DMS79 (cell line): ENCODE data around the gene TRPV6.
A peak's percentile ranks its signal among the peaks of the same experiment; 100 is the strongest.

Experiments used
- DNase-seq: peaks from one replicate; lab custom pipeline; 2025; lab: John Stamatoyannopoulos, UW

TRPV6 gene

GRCh38 chr7:142868986-142869415, 16.5 kb downstream of the TRPV6 start:
- DNase-seq: no peak

- no peak for DNase-seq
Observed at GRCh38 chr7:142868188-142868985, 17.2 kb downstream of the TRPV6 start.

DNA sequence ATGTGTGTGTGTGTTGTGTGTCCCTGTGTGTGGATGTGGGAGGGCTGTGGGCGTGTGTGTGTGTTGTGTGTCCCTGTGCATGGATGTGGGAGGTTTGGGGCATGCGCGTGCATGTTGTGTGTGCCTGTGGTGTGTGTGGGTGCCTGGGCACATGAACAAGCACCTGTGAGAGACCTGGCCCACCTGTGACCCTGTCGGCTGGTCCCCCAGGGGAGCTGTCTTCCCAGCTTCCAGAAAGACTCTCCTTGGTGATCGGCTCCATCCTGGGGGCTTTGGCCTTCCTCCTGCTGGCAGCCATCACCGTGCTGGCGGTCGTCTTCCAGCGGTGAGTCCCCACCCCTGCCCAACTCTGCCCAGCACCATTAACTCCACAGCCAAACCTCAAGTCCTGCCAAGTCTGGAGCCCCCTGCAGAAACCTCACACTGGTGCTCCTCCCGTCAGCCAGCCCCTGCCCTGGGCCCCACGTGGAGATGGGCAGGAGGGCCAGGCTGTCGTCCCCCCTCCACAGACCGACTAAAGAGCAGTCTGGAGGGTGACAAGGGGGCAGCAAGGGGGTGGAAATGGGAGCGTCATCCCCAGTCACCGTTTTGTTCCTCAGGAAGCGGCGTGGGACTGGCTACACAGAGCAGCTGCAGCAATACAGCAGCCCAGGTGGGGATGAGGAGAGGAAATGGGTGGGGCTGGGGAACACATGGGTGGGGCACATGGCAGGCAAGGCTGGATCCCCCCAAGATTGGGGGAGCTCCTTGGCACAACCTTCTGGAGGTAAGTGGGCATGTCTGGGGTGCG, 18.0 kb downstream of the TRPV6 start:
- no peak for DNase-seq

GRCh38 chr7:142867097-142867378, 18.5 kb downstream of the TRPV6 start:
- DNase-seq: no peak

DNA sequence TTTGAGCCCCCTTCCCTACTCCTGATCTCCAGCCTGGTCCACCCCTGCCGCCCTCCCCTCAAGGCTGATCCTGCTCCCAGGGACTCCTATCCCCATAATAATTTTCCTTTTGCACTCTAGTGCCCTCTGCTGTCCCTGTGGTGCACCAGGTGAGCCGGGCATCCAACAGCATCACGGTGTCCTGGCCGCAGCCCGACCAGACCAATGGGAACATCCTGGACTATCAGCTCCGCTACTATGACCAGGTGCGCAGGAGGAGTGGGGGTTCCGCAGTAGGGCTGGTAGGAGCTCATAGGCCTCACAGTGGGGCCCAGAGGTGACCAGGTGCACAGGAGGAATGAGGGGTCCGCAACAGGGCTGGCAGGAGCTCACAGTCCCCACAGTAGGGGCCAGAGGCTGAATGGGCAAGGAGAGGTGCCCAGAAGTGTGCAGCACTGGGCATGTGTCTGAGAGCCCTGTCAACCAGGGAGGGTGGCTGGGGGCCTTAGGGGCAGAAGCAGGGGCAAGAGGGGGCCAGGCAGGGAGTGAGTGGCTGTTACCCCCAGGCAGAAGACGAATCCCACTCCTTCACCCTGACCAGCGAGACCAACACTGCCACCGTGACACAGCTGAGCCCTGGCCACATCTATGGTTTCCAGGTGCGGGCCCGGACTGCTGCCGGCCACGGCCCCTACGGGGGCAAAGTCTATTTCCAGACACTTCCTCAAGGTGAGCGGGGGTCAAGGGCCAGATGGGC, 19.0 kb downstream of the TRPV6 start:
- no peak for DNase-seq

GRCh38 chr7:142865766-142866165, 19.8 kb downstream of the TRPV6 start:
- DNase-seq: no peak

GRCh38 chr7:142864980-142865747, 20.4 kb downstream of the TRPV6 start:
- DNase-seq: no peak

GRCh38 chr7:142863891-142864685, 21.5 kb downstream of the TRPV6 start:
- no peak for DNase-seq

DNA sequence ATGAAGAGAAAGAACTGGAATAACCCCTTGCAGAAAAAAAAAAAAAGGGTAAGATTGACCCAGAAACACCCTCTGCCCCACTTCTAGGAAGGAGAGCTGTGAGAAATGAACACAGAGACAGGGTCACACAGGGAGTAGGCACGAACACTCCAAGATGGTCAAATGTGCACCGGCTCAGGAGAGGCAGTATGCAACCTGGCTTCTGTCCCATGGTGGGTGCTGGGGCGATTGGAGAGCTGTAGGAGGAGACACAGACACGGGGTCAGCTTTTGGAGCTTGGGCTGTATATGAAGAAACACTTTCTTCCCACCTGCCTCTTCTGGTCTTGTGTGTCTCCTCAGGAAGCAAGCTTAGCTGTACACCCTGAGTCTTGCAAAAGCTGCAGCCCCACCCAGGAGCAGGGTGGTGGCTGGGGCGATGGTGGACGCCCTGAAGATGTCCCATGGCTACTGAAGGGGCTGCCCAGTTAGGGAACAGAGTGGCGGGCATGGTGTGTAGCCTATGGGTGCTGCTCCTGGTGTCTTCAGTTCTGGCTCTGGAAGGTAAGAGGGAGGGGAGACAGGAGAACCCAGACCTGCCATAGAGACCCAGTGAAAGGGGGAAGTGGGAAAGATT, 22.7 kb downstream of the TRPV6 start:
- no peak for DNase-seq

- DNase-seq: no peak
Observed at GRCh38 chr7:142862351-142862750, 23.2 kb downstream of the TRPV6 start.

DNA sequence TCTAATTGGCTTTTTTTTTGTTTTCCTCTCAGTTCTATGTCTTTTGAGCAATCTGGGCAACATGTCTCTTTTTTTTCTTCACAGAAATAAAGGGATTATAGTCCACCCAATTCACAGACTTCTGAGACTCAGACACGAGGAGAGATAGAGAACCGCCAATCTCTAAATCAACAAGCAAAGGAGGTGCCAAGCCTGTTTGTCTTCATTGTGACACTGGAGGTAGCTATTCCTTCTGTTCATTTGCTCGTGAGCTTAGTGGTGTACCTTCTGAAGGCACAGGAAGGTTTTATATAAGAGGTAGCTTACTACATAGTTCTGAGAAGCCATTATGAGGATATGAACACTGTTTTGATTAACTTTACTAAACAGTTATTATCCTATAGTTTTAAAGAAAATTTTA, 24.6 kb downstream of the TRPV6 start:
- no peak for DNase-seq

DNA sequence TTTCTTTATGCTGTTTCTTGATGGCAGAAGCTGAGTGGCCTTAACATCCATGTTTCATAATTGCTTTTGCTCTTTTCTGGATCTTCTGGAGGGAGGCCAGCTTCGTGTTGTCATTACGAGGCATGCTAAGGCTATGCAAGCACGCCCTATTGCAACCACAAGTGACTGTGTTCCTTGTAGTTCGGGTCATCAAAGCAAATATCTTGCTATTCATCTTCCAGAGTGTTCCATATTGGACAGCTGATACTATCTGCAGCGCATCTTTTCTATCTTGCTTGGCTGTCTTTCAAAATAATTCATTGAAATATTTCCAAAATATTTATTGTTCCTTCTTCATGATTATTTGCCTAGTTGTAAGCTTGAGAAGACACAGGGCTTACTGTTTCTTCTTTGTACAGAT, 25.7 kb downstream of the TRPV6 start:
- DNase-seq: peak; percentile 77

DNA sequence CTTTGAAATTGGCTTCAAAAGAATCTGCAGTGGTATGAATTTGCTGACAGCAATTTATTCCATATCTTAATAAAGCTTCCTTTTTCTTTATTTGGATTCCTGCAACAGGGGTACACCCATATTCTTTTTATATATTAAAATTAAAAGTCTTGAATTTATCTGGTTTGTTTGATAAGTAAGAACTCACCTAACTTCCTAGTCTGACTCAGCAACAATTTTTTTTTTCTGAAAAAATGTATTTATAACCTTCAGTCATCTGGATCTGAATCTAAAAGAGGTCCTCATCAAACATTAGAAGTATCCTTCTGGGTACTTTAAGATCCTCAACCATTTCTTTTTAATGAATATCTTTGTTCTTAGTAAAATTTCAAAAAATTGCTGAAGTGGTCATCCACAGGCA, 26.1 kb downstream of the TRPV6 start:
- DNase-seq: no peak

- no peak for DNase-seq
Observed at GRCh38 chr7:142857625-142858024, 27.9 kb downstream of the TRPV6 start.

DNA sequence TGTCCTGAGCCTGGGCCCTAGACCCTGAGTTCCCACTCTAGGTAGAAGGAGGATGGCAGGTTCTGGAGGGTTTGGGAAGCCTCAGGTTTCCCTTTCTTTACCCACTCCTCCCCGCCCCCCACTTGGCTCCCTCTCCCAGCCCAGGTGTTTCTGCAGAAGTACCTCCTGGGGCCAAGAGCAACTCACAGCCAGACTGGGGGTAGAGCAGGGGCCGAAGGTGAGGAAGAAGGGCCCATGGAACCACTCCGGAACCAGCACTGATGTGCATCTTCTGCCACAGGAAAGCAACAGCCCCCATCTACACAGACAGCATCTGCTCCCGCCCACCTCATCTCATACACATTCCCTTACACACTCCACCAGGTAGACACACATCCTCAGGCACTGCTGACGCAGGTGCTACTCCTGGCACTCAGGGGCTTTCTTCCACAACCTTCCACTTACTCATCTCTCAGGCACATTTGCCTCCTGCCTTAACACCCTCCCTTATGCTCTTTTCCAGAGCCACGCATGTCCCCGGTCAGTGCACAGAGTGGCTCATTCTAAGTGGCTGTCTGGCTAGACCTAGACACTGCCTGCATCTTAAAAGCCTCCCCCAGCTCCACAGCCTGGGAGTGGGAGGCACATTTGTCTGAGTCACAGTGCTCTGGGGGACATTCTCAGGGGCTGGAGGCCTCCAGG, 28.8 kb downstream of the TRPV6 start:
- no peak for DNase-seq

- no peak for DNase-seq
Observed at GRCh38 chr7:142855756-142856564, 29.6 kb downstream of the TRPV6 start.

DNA sequence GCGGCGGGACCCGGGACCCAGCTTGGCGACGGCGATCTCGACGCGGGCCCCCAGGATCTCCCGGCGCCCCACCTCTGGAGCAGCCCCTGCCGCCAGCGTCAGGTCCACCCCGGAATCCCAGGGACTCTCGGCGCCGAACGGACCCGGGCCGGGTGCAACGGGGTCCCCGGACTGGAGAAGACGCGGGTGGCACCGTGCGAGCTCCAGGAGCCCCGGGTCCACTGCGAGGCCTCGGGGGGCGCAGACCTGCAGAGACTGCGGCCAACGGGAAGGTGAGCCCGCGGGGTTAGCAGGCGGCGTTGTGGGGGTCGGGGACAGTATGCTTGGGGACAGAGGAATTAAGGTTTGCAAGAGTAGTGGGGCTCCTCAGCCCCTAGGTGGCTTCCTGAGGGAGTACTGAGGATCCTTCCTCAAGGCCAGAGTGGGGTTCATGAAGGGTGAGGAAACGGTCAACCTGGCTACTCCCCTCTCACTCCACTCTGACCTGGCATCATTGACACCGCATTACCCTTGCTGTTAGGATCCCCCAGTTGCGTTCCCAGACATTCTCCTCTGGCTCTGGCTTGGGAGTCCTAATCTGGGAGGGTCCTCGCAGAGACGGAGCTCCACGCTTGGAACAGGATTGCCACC, 30.3 kb downstream of the TRPV6 start:
- DNase-seq: no peak

DNA sequence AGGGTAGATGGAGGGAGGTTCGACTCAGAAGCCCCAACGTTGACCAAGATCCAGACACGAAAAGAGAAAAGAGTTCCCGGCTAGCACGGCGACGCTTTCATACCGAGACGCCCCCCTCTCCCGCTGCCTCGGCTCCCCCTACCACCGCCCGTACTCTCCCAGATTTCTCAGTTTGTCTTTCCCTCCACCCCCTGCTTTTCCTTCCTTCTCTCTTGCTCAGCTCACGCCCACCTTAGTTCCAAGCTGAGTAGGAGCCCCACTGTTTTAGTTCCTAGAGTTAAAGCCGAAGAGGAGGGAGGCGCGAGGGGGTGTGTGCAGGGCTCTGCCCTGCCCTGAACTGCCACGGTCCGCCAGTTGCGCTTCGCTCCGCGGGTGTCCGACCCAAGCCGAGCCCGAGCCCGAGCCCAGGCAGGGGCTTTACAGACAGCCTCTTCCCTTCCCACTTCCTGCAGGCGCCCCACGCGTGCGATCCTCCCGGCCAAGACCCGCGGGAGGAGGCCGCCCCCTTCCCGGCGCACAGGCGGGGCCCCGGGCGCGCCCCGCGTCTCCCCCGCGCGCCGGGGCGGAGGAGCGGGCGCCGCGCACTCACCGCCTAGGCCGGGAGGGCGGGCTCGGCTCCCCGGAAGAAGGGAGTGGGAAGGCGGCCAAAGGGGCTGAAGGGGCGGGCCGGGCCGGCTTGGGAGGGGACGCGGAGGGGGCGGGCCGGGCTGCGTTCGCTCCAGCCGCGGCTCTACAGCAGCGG, 31.0 kb downstream of the TRPV6 start, which contains the start of gene EPHB6:
TSS of gene EPHB6 (plus strand) at position 705 of the 742 bp plus-strand sequence. CDS start 8,152 bp downstream, outside the sequence.
- DNase-seq: peak; percentile 24
